NCI-H1048 (cell line): ENCODE data around the gene LCN1.
"Not testable (repeated sequence)": the region's sequence is repeated elsewhere in the genome, so short reads cannot be mapped to it uniquely, and the experiment has no call there.

Experiments used
- DNase-seq: peaks from one replicate; lab custom pipeline; 2025; lab: John Stamatoyannopoulos, UW

The LCN1 gene

DNA sequence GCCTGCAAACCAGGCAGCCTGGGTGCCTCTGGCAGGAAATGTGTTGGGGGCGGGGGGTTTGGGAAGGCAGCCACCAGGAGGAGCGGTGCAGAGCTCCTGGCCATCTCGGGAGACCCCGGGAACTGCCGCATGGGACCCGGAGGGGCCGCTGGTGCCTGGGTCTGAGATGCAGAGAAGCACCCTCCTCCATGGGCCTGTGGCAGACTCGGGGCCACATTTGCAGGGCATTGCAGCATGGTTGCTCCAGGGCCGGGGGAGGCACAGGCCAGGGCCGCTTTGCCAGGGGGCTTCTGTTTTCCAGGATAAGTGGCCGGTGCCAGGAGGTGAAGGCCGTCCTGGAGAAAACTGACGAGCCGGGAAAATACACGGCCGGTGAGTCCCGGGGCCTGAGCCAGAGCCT is 1.7 kb downstream of the LCN1 start:
- DNase-seq = no peak

GRCh38 chr9:135523521-135524129 is 2.4 kb downstream of the LCN1 start:
- DNase-seq = no peak

DNA sequence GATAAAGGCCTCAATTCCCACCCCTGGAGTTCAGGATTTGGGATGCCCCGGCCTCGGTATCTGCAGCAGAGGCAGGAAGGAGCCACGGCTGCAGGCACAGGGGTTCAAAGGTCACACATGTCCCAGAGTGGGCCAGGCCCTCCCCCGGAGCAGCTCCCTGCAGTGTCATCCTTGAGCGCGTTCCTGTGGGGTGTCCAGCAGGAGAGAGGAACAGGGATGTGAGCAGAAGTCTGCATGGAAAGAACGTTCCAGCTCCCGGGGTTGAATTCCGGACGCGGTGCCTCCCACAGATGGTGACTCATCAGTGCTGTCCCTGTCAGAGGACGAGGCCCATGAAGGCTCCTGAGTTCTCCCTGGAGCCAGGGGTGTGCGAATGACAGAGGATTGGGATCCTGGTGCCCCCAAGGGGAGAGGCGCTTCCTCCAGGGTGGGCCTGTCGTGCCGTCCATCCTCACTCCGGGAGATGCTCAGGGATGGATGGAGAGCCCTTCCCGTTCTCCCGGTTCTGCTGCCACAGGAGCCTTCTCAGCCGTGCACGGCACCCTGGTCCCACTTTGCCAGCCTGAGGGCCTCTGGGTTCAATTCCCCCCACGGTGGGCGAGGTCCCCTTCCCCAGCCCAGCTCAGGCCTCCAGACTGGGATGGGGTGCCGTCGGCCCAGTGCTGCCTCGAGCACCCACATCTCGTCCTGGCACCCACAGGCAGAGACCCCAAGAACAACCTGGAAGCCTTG is 3.1 kb downstream of the LCN1 start:
- no peak for DNase-seq

DNA sequence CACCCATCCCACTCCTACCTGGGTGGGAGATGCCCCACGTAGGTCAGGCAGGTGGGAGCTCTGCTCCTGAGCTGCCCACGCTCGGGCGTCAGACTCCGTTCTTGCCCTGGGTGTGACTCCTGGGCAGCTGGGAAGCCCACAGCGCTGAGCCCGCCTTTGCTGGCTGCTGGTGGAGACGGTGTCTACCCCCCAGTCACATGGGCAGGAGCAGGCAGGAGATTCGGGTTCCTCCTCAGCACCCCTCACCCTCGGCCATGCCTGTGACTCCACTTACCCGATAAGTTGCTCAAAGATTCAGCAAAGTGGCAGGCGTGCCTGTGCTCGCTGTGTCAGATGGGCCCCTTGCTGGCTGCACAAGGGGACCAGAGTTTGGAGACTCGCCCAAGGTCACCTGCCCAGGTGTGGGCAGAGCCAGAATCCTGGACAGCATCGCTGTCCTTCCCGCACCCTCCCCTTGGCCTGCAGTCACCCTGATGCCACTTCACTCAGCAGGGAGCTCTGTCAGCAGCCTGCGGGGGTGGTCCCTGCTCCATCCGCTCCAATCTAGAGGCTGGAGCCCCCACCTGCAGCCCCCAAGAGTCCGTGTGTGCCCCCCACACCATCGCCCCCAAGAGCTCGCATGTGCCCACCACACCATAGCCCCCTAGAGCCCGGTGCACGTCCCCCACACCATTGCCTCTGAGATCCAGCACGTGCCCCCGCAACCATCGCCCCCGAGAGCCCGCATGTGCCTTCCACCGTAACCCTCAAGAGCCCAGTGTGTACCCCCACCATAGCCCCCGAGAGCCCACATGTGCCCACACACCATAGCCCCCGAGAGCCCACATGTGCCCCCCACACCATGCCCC is 4.2 kb downstream of the LCN1 start:
- DNase-seq = no peak

DNA sequence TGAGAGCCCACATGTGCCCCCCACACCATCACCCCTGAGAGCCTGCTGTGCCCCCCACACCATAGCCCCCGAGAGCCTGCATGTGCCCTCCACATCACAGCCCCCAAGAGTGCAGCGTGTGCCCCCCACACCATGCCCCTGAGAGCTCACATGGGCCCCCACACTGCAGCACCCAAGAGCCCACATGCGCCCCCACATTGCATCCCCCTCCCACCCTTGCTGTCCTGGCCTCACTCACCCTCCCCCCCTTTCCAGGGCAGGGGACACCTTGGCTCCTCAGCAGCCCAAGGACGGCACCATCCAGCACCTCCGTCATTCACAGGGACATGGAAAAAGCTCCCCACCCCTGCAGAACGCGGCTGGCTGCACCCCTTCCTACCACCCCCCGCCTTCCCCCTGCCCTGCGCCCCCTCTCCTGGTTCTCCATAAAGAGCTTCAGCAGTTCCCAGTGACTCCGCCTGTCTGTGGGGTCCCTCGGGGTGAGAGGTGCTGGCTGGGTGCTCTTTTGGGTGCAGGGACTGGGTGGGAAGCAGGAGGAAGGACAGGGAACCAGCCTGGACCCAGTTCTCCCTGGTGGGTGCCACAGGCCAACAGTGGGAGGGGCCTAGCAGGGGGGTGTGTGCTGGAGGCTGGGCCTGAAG is 5.0 kb downstream of the LCN1 start:
- no peak for DNase-seq

GRCh38 chr9:135526730-135527571 is 5.7 kb downstream of the LCN1 start:
- DNase-seq = no peak

DNA sequence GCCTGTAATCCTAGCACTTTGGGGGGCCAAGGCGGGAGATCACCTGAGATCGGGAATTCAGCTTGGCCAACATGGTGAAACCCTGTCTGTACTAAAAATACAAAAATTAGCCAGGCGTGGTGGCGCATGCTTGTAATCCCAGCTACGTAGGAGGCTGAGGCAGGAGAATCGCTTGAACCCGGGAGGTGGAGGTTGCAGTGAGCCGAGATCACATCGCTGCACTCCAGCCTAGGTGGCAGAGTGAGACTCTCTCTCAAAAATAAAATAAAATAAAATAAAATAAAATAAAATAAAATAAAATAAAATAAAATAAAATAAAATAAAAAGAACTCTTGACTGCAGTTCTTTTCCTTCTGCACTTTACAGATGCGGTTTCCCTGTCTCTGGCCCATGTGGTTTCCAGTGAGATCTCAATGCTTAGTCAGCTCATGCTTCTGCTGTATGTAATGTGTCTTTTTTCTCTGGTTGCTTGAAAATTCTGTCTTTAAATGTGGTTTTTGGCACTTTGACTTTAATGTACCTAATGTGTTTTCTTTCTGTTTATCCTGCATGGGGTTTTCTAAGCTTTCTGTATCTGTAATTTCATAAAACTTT is 7.7 kb downstream of the LCN1 start:
- not testable (repeated sequence) for DNase-seq

DNA sequence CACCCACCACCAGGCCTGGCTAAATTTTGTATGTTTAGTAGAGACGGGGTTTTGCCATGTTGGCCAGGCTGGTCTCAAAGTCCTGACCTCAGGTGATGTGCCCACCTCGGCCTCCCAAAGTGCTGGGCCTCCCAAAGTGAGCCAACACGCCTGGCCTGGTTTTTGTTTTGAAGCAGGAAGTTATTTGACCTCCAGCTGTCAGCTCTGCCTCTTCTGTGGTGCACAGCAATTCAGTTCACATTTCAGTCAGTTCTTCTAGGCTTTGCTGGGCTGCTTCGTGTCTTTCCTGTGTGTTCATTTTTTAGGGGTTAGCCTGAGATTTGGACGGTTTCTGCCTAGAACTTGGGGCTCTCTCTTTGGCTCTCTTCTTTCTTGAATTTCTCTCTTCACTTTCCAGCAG is 8.9 kb downstream of the LCN1 start:
- no peak for DNase-seq

DNA sequence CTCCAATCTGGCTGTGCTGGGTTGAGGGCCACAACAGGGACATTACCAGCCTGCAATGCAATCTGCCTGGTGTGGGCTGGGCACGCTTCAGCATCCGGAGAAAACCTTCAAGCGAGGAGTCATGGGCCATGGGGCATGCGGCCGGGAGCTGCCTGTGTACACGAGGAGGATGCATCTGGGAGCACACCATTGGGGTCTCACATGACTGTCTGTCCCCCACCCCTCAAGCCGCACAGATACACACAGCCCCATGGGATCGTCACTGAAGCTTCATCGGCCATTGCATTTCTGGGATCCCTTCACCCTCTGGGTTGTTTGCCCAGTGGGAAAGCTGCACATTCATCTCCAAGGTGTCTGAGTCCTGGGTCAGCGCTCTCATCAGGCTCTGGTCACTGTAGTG is 9.9 kb downstream of the LCN1 start:
- DNase-seq = no peak

- DNase-seq = no peak
These were observed 11.9 kb downstream of the LCN1 start for GRCh38 chr9:135533113-135533512.

- DNase-seq = no peak
These were observed 12.4 kb downstream of the LCN1 start for GRCh38 chr9:135533674-135534073.

DNA sequence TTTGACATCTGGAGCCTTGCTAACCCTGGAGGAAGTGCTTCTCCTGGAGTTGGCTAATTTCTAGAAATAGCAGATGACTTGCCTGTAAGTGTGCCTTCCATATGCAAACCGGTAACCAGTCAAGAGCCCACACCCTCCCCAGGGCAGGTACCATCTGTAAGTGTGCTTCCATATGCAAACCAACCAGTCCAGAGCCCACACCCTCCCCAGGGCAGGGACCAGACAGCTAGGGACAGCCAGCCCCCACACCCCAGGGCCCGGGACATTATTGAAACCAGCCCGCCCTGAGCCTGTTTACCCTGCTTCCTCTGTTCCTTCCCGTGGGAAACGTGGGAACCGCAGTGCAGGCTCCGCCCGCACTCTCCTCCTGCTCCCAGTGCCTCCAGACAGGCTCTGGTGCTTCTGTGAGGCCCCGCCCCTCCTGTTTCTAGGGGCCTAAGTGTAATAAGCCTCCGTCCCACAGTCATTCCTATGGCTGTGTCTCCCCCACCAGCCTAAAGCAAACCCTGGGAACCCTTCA is 13.0 kb downstream of the LCN1 start:
- DNase-seq = not testable (repeated sequence)

GRCh38 chr9:135534826-135535225 is 13.6 kb downstream of the LCN1 start:
- DNase-seq = not testable (repeated sequence)

GRCh38 chr9:135535631-135536030 is 14.4 kb downstream of the LCN1 start:
- not testable (repeated sequence) for DNase-seq

GRCh38 chr9:135536216-135536615 is 15.0 kb downstream of the LCN1 start:
- no peak for DNase-seq

DNA sequence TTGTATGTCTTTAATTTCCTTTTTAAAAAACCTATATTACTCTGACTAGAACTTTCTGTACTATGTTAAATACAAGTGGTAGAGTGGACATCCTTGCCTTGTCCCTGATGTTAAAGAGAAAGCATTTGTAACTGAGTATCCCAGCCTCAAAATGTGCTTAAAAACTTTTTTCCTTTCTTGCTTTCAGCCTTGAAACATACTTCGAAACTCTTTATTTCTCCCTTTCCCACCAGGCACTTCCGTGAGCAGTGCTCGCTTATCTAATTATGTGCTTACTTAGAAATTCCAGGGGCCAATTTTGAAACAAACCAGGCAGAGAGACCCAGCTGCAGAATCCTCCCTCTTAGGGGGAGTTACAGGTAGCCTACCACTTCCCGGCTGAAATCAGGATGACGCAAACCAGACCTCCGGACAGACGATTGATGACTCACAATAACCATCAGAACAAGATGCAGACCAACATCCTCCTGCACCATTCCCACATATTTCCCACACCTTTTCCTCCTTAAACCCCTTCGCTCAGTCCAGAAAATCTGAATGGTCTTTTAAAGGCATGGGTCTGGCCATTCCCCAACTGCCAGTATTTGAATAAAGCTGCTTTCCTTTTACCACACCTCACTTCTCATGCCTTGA is 22.1 kb downstream of the LCN1 start:
- DNase-seq = not testable (repeated sequence)

GRCh38 chr9:135544981-135545635 is 23.9 kb downstream of the LCN1 start:
- DNase-seq = no peak

DNA sequence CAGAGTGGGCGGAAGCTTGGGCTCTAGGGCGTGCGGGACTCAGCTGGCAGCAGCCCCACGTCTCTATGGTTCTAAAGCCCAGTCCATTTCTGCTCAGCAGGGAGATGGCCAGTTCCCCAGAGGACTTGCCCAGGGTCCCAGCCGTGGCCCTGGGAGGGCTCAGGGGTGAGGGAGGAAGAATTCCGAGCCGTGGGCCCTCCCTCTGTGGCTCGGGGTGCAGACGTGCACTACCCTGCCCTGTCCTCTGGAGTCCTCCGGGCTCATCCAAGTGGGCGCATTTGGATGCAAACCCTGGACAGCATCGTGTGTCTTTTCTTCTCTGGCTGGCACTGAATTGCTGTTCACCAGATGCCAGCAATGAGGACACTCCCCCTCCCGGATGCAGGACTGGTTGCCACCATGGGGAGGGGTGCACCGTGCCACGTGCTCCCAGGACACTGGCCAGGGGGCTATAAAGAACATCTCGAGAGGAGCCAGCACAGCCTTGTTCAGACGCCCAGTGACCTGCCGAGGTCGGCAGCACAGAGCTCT is 24.5 kb downstream of the LCN1 start, which contains the start of gene OBP2A:
OBP2A (plus strand) TSS at position 481 of the 531 bp plus-strand sequence. CDS start 55 bp downstream, outside the sequence.
- DNase-seq = not testable (repeated sequence)
